GM12875 (cell line): ENCODE measurements around the gene SORCS1.

Source experiments
- H3K4me3 ChIP-seq: one replicate; pipeline ENCODE4 v1.5.1; 2011; ENCODE audit warnings: low read depth, low read length, control low read depth
- CTCF ChIP-seq: IDR thresholded peaks from 2 replicates; pipeline ENCODE4 v1.5.1; 2011; ENCODE audit warnings: low read depth, mild to moderate bottlenecking, control low read depth, inconsistent platforms, low read length, moderate library complexity, borderline replicate concordance; ENCODE audit not compliant: insufficient read depth

Gene SORCS1

GRCh38 chr10:106919871-106920282, 244.6 kb downstream of the SORCS1 start:
- H3K4me3 ChIP-seq: no peak overlapping the region
- no peak for TF ChIP-seq CTCF

- H3K4me3 ChIP-seq: no peak overlapping the region
- no peak for TF ChIP-seq CTCF
Observed at GRCh38 chr10:106917452-106918055, 247.0 kb downstream of the SORCS1 start.

GRCh38 chr10:106914016-106914415, 250.5 kb downstream of the SORCS1 start:
- TF ChIP-seq CTCF: no peak
- no peak overlapping the region for H3K4me3 ChIP-seq

GRCh38 chr10:106913348-106913747, 251.2 kb downstream of the SORCS1 start:
- H3K4me3 ChIP-seq: no peak overlapping the region
- no peak for TF ChIP-seq CTCF

GRCh38 chr10:106911096-106911495, 253.4 kb downstream of the SORCS1 start:
- H3K4me3 ChIP-seq: no peak overlapping the region
- TF ChIP-seq CTCF: no peak

GRCh38 chr10:106910666-106911065, 253.8 kb downstream of the SORCS1 start:
- no peak overlapping the region for H3K4me3 ChIP-seq
- no peak for TF ChIP-seq CTCF

GRCh38 chr10:106908225-106908624, 256.3 kb downstream of the SORCS1 start:
- no peak overlapping the region for H3K4me3 ChIP-seq
- TF ChIP-seq CTCF: no peak
